Measurements from ENCODE around the gene C2orf49. TPM values are rescaled to one million over a fixed set of nuclear protein-coding genes. Genes with fewer than 3 reads are reported as not detected.

C2orf49 gene
- total RNA-seq, 1 donor from 2014 or later, result 10.7 TPM

GRCh38 chr2:105362862-105363591, 25.7 kb downstream of the C2orf49 start:
- Mint-ChIP-seq H3K4me3 (ENCODE audit: unreplicated experiment) (no peak overlapping the region), H3K9me3 (ENCODE audit: unreplicated experiment) (no peaks in the 10 kb centered on the region), H3K4me1 (ENCODE audit: low read depth, unreplicated experiment) (no peaks in the 10 kb centered on the region)

GRCh38 chr2:105364436-105365139, 27.2 kb downstream of the C2orf49 start:
- DNase-seq, result no peak
- Mint-ChIP-seq H3K36me3 (ENCODE audit: unreplicated experiment) (no peaks in the 10 kb centered on the region), H3K9me3 (ENCODE audit: unreplicated experiment) (no peaks in the 10 kb centered on the region), H3K4me3 (ENCODE audit: unreplicated experiment) (no peak overlapping the region), H3K4me1 (ENCODE audit: low read depth, unreplicated experiment) (peaks cover under 1% of the 10 kb centered on the region), H3K27ac (ENCODE audit: unreplicated experiment) (no peak overlapping the region), H3K27me3 (ENCODE audit: unreplicated experiment) (no peaks in the 10 kb centered on the region)
- no peak for TF ChIP-seq CTCF (IDR thresholded peaks at IDR 0.05; ENCODE audit: partially characterized antibody, unreplicated experiment)

More at GRCh38 chr2:105362862-105363591, 25.7 kb downstream of the C2orf49 start:
- no peak overlapping the region for H3K27ac Mint-ChIP-seq (ENCODE audit: unreplicated experiment)
- H3K27me3 Mint-ChIP-seq (ENCODE audit: unreplicated experiment), result no peaks in the 10 kb centered on the region
- TF ChIP-seq CTCF (IDR thresholded peaks at IDR 0.05; ENCODE audit: partially characterized antibody, unreplicated experiment), result no peak
- no peak for DNase-seq
- peaks cover 3% of the 10 kb centered on the region for H3K36me3 Mint-ChIP-seq (ENCODE audit: unreplicated experiment)

- TF ChIP-seq CTCF (IDR thresholded peaks at IDR 0.05; ENCODE audit: partially characterized antibody, unreplicated experiment), result no peak
- DNase-seq, result no peak
- Mint-ChIP-seq H3K4me3 (ENCODE audit: unreplicated experiment) (no peak overlapping the region), H3K9me3 (ENCODE audit: unreplicated experiment) (no peaks in the 10 kb centered on the region), H3K27me3 (ENCODE audit: unreplicated experiment) (no peaks in the 10 kb centered on the region), H3K27ac (ENCODE audit: unreplicated experiment) (no peak overlapping the region), H3K36me3 (ENCODE audit: unreplicated experiment) (no peaks in the 10 kb centered on the region), H3K4me1 (ENCODE audit: low read depth, unreplicated experiment) (peaks cover 4% of the 10 kb centered on the region)
These were observed 27.9 kb downstream of the C2orf49 start for GRCh38 chr2:105365206-105365605.

GRCh38 chr2:105368759-105369408, 31.5 kb downstream of the C2orf49 start:
- Mint-ChIP-seq H3K9me3 (ENCODE audit: unreplicated experiment) (no peaks in the 10 kb centered on the region), H3K27me3 (ENCODE audit: unreplicated experiment) (no peaks in the 10 kb centered on the region), H3K36me3 (ENCODE audit: unreplicated experiment) (no peaks in the 10 kb centered on the region), H3K27ac (ENCODE audit: unreplicated experiment) (no peak overlapping the region), H3K4me1 (ENCODE audit: low read depth, unreplicated experiment) (peaks cover 4% of the 10 kb centered on the region), H3K4me3 (ENCODE audit: unreplicated experiment) (no peak overlapping the region)
- DNase-seq, result no peak
- no peak for TF ChIP-seq CTCF (IDR thresholded peaks at IDR 0.05; ENCODE audit: partially characterized antibody, unreplicated experiment)
